ENCODE measurements around the gene KRT40. TPM values are rescaled to one million over a fixed set of nuclear protein-coding genes. Genes with fewer than 3 reads are reported as not detected.

KRT40 gene
- total and polyA plus RNA-seq, 9 of the 15 experiments (the other 6 are each of a cell fraction or from before 2014, with no cell fraction given): not detected

GRCh38 chr17:40956401-40957254, 27.5 kb downstream of the KRT40 start:
- no peak for FAIRE-seq
- CTCF ChIA-PET (ENCODE audit: low intra/inter-chr PET ratio): no interaction called here
- no TSS peak for BruUV-seq (replicated peaks)

More at GRCh38 chr17:40956401-40957254, 27.5 kb downstream of the KRT40 start:
- no peaks in the 10 kb centered on the region for H4K20me1 ChIP-seq (replicated peaks; ENCODE audit: control insufficient read depth, insufficient read depth, low read length)
- 8% methylated on average over 8 of the region's 8 CpGs for WGBS (ENCODE audit: insufficient coverage, low coverage, missing lambda C conversion rate)
- no peak overlapping the region for H3K4me2 ChIP-seq (ENCODE audit: insufficient read depth, low read length)
- no peaks in the 10 kb centered on the region for H3K4me1 ChIP-seq (replicated peaks in 1 of 2; ENCODE audit: control insufficient read depth in 2 of 2, insufficient read depth in 2 of 2, low read length in 2 of 2)
- in situ Hi-C loops (cut with MboI): no loop called here
- ATAC-seq (no peak), DNase-seq (ENCODE audit: extremely low read depth in 1 of 4, low spot score in 3 of 4) (no peak)
- intact Hi-C loops (cut with micrococcal nuclease): no loop called here
- peaks cover 0 to 10% of the 10 kb centered on the region in 2 experiments; a peak in 3 of 5 replicates for H3K27me3 ChIP-seq (ENCODE audit: control insufficient read depth in 2 of 2, insufficient read depth in 2 of 2, low read length in 2 of 2)
- H3K79me2 ChIP-seq (ENCODE audit: control insufficient read depth, insufficient read depth, low read length): no peaks in the 10 kb centered on the region
- H3K9me1 ChIP-seq (ENCODE audit: control insufficient read depth, insufficient read depth, low read length): no peaks in the 10 kb centered on the region
- no peak overlapping the region for H3K4me3 ChIP-seq
- POLR2A ChIA-PET: no interaction called here
- H3K27ac ChIP-seq (ENCODE audit: extremely low read depth, low read depth, low read length): no peak overlapping the region
- no peaks in the 10 kb centered on the region for H3K36me3 ChIP-seq (ENCODE audit: control insufficient read depth, insufficient read depth, low read length)
- TF ChIP-seq CEBPB (tag; IDR thresholded peaks at IDR 0.05) (no peak), SLC30A9 (CRISPR knock-in tag; IDR thresholded peaks at IDR 0.05) (no peak), THRB (CRISPR knock-in tag; conservative IDR thresholded peaks at IDR 0.05) (no peak), THAP7 (CRISPR knock-in tag; IDR thresholded peaks at IDR 0.05) (no peak), NR4A1 (CRISPR knock-in tag; IDR thresholded peaks at IDR 0.05) (no peak), NR4A1 (tag; IDR thresholded peaks at IDR 0.05) (no peak), ZNF316 (IDR thresholded peaks at IDR 0.05) (no peak), MTF1 (CRISPR knock-in tag; IDR thresholded peaks at IDR 0.05; ENCODE audit: borderline replicate concordance) (no peak), KDM5B (IDR thresholded peaks at IDR 0.05; ENCODE audit: insufficient replicate concordance, low read depth, low read length) (no peak), KDM2B (CRISPR knock-in tag; IDR thresholded peaks at IDR 0.05) (no peak), CGGBP1 (CRISPR knock-in tag; IDR thresholded peaks at IDR 0.05) (no peak), CBFB (CRISPR knock-in tag; IDR thresholded peaks at IDR 0.05) (no peak)
- H3K9ac ChIP-seq (ENCODE audit: insufficient read depth in 1 of 2, low read depth in 2 of 2, low read length in 2 of 2): no peak overlapping the region
- H3K9me3 ChIP-seq (replicated peaks; ENCODE audit: control insufficient read depth, insufficient read depth, low read depth, low read length): no peaks in the 10 kb centered on the region
- H2AFZ ChIP-seq (ENCODE audit: low read depth, low read length): no peak overlapping the region

Measured in K562 (cell line).